Smooth muscle cell (in vitro differentiated cells): ENCODE data around the gene ADPRH. TPM values are rescaled to one million over a fixed set of nuclear protein-coding genes. Genes with fewer than 3 reads are reported as not detected.
"Not testable (repeated sequence)": the region's sequence is repeated elsewhere in the genome, so short reads cannot be mapped to it uniquely, and the experiment has no call there.

Source experiments
- DNase-seq: peaks from one replicate; lab custom pipeline; 2025; ENCODE audit not compliant: unreplicated experiment; lab: John Stamatoyannopoulos, UW
- H2AFZ ChIP-seq: fragments of 200-600 bp; sonication (generic); 2 replicates; pipeline ENCODE4 v1.6.0; 2016; ENCODE audit warnings: antibody characterized with exemption, low read depth, mild to moderate bottlenecking
- H3F3A ChIP-seq: fragments of 200-600 bp; sonication (generic); 2 replicates; pipeline ENCODE4 v1.6.0; 2017; ENCODE audit warnings: antibody characterized with exemption, low read depth
- H3K27ac ChIP-seq: fragments of 200-600 bp; sonication (generic); 2 replicates; pipeline ENCODE4 v1.5.1; 2016; ENCODE audit warnings: low read depth, mild to moderate bottlenecking
- H3K27me3 ChIP-seq: fragments of 200-600 bp; sonication (generic); 2 replicates; pipeline ENCODE4 v1.6.1; 2016; ENCODE audit warnings: low read depth, mild to moderate bottlenecking
- H3K36me3 ChIP-seq: fragments of 200-600 bp; sonication (generic); 2 replicates; pipeline ENCODE4 v1.5.1; 2016; ENCODE audit warnings: low read depth
- H3K4me1 ChIP-seq: fragments of 200-600 bp; sonication (generic); 2 replicates; pipeline ENCODE4 v1.5.1; 2016; ENCODE audit warnings: low read depth
- H3K4me2 ChIP-seq: fragments of 200-600 bp; sonication (generic); 2 replicates; pipeline ENCODE4 v1.6.0; 2016; ENCODE audit warnings: mild to moderate bottlenecking
- H3K4me3 ChIP-seq: fragments of 200-600 bp; sonication (generic); 2 replicates; pipeline ENCODE4 v1.5.1; 2016; ENCODE audit warnings: mild to moderate bottlenecking
- H3K79me2 ChIP-seq: fragments of 200-600 bp; sonication (generic); 2 replicates; pipeline ENCODE4 v1.6.0; 2016; ENCODE audit warnings: low read depth, mild to moderate bottlenecking
- H3K9ac ChIP-seq: fragments of 200-600 bp; sonication (generic); 2 replicates; pipeline ENCODE4 v1.6.0; 2016; ENCODE audit warnings: low read depth
- H3K9me3 ChIP-seq: fragments of 200-600 bp; sonication (generic); replicated peaks from 2 replicates; pipeline ENCODE4 v1.5.1; 2016; ENCODE audit warnings: low read depth
- H4K20me1 ChIP-seq: fragments of 200-600 bp; sonication (generic); 2 replicates; pipeline ENCODE4 v1.6.0; 2016; ENCODE audit warnings: low read depth
- WGBS: methylation state at CpG from one replicate; pipeline ENCODE4 v1.1.7; 2016; ENCODE audit warnings: low lambda C conversion rate; 5-methylcytosine and 5-hydroxymethylcytosine counted together
- polyA plus RNA-seq: library from polyadenylated mRNA; unstranded; fragments of >200 nt; fragmentation: Nextera tagmentation; extraction: Ambion mirVana; gene quantifications from 2 replicates; pipeline ENCODE4 v1.2.1, GENCODE V29; 2016
- total RNA-seq: library from RNA; depleted of rRNA; stranded (reverse); fragments of >200 nt; gene quantifications from 2 replicates; pipeline ENCODE4 v1.2.3, GENCODE V29; 2014
- TF ChIP-seq, protein P1 (sequence below): fragments of 200-600 bp; sonication (generic); IDR thresholded peaks from 2 replicates; pipeline ENCODE4 v1.5.1; 2017; ENCODE audit warnings: borderline replicate concordance, mild to moderate bottlenecking, antibody characterized with exemption; ENCODE audit not compliant: insufficient read depth, poor library complexity, severe bottlenecking

ADPRH gene
- total and polyA plus RNA-seq, 2 experiments from 2014 or later, result 1.3 to 2.9 TPM

DNA sequence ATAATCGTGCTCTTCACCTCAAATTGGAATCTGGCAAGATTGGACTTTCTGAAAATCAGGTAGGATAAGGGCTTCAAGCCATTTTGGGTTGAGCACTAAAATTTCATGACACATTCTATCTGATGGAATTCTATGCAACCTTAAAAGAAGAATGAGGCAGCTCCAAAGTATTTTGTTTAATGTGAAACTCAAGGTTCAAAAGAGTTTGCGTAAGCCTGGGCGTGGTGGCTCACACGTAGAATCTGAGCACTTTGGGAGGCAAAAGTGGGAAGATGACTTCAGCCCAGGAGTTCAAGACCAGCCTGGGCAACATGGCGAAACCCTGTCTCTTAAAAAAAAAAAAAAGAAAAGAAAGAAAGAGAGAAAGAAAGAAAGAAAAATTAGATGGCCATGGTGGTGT lies 14.8 kb downstream of the ADPRH start:
- DNase-seq, result no peak
- Histone ChIP-seq H3K27ac (no peak overlapping the region), H3K4me2 (no peak overlapping the region), H3K4me1 (no peaks in the 10 kb centered on the region), H3K9me3 (no peaks in the 10 kb centered on the region), H2AFZ (no peak overlapping the region), H3K9ac (no peak overlapping the region), H4K20me1 (no peaks in the 10 kb centered on the region), H3F3A (no peaks in the 10 kb centered on the region), H3K4me3 (no peak overlapping the region), H3K36me3 (no peaks in the 10 kb centered on the region), H3K27me3 (no peaks in the 10 kb centered on the region), H3K79me2 (no peaks in the 10 kb centered on the region)
- WGBS, result 91% methylated on average over 5 of the region's 5 CpGs
- TF ChIP-seq, protein P1, sequence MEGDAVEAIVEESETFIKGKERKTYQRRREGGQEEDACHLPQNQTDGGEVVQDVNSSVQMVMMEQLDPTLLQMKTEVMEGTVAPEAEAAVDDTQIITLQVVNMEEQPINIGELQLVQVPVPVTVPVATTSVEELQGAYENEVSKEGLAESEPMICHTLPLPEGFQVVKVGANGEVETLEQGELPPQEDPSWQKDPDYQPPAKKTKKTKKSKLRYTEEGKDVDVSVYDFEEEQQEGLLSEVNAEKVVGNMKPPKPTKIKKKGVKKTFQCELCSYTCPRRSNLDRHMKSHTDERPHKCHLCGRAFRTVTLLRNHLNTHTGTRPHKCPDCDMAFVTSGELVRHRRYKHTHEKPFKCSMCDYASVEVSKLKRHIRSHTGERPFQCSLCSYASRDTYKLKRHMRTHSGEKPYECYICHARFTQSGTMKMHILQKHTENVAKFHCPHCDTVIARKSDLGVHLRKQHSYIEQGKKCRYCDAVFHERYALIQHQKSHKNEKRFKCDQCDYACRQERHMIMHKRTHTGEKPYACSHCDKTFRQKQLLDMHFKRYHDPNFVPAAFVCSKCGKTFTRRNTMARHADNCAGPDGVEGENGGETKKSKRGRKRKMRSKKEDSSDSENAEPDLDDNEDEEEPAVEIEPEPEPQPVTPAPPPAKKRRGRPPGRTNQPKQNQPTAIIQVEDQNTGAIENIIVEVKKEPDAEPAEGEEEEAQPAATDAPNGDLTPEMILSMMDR, result no peak

DNA sequence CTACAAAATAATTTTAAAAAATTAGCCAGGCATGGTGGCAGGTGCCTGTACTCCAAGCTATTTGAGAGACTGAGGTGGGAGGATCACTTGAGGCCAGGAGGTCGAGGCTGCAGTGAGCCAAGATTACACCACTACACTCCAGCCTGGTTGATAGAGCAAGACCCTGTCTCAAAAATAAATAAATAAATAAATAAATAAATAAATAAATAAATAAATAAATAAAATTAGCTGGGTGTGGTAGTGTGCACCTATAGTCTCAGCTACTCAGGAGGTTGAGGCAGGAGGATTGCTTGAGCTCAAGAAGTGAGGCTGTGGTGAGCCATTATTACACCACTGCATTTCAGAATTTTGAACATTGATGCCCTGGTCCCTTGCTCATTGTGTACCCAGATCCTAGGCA lies 15.6 kb downstream of the ADPRH start:
- not testable (repeated sequence) for H3K4me3 ChIP-seq, H3K4me1 ChIP-seq, H3K79me2 ChIP-seq, H3K36me3 ChIP-seq, H3F3A ChIP-seq, H3K27me3 ChIP-seq, H2AFZ ChIP-seq, H3K4me2 ChIP-seq, H3K9ac ChIP-seq, DNase-seq, H4K20me1 ChIP-seq, H3K9me3 ChIP-seq, H3K27ac ChIP-seq
- 69% methylated on average over 1 of the region's 1 CpG for WGBS

DNA sequence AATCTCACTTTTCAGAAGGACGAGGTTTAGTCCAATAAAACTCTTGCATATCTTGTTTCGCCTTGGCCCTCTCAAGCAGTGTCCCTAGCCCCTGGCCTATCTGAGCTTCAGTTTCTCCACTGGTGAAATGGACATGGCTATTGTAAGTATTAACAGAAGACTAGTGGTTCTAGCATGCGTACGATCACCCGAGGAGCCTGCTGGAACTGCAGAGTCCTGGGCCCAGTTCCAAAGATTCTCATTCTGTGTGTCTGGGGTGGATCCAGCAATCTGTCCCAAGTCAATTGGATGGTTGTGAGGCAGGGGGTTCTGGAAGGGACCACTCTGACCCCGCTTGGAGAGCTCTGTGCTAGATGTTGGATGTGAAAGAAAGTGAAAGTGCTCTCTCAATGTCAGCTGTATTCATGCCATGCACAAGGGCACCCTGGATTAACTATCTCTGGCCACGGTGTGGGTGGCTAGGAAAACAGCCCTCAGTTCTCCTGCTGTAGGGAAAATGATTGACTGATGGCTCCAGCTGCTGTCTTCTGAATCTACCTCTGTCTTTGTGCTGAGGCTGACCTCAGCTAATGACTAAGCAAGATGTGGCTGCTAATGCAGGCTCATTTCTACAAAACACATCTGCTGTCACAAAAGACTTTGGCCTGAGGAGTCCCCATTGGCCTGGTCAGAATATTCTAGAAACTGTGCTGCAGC lies 16.5 kb downstream of the ADPRH start:
- H3K9me3 ChIP-seq, result no peaks in the 10 kb centered on the region
- no peak overlapping the region for H3K27ac ChIP-seq
- H3K36me3 ChIP-seq, result no peaks in the 10 kb centered on the region
- no peaks in the 10 kb centered on the region for H3K79me2 ChIP-seq
- H3K9ac ChIP-seq, result no peak overlapping the region
- no peak overlapping the region for H3K4me3 ChIP-seq
- no peak overlapping the region for H3K4me2 ChIP-seq
- H3K4me1 ChIP-seq, result no peaks in the 10 kb centered on the region
- no peaks in the 10 kb centered on the region for H3F3A ChIP-seq
- H3K27me3 ChIP-seq, result no peaks in the 10 kb centered on the region
- 93% methylated on average over 7 of the region's 7 CpGs for WGBS
- TF ChIP-seq, protein P1, result no peak
- no peaks in the 10 kb centered on the region for H4K20me1 ChIP-seq
- H2AFZ ChIP-seq, result no peak overlapping the region
- DNase-seq, result no peak

DNA sequence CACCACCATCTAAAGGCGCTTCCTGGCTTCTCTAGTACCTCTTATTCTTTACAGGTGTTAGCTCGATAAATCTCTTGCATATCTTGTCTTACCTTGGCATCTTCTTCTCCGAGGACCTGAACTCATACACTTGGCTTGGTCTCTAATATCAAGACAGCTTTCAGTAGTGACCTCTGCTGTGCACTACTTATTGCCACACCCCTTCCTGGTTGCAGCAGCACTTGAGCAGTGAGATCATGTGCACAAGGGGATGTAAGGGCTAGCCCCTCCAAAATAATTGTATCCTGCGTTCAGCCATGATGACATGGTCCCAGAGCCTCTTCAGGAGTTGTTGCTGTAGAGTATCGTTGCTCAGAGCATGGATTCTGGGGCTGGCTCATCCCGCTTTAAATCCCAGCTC lies 17.1 kb downstream of the ADPRH start:
- no peak overlapping the region for H3K4me3 ChIP-seq

More for the DNA sequence above, 17.1 kb downstream of the ADPRH start:
- TF ChIP-seq, protein P1, result no peak
- H3K36me3 ChIP-seq, result no peaks in the 10 kb centered on the region
- no peaks in the 10 kb centered on the region for H3F3A ChIP-seq
- no peaks in the 10 kb centered on the region for H3K79me2 ChIP-seq
- H3K27ac ChIP-seq, result no peak overlapping the region
- no peak overlapping the region for H3K4me2 ChIP-seq
- no peaks in the 10 kb centered on the region for H3K9me3 ChIP-seq
- H3K4me1 ChIP-seq, result no peaks in the 10 kb centered on the region
- H4K20me1 ChIP-seq, result no peaks in the 10 kb centered on the region
- no peak overlapping the region for H3K9ac ChIP-seq
- DNase-seq, result no peak
- 87% methylated on average over 6 of the region's 6 CpGs for WGBS
- no peaks in the 10 kb centered on the region for H3K27me3 ChIP-seq
- no peak overlapping the region for H2AFZ ChIP-seq
